ENCODE measurements around the gene ZFAND2A.
A peak's percentile ranks its signal among the peaks of the same experiment; 100 is the strongest.

The ZFAND2A gene

DNA sequence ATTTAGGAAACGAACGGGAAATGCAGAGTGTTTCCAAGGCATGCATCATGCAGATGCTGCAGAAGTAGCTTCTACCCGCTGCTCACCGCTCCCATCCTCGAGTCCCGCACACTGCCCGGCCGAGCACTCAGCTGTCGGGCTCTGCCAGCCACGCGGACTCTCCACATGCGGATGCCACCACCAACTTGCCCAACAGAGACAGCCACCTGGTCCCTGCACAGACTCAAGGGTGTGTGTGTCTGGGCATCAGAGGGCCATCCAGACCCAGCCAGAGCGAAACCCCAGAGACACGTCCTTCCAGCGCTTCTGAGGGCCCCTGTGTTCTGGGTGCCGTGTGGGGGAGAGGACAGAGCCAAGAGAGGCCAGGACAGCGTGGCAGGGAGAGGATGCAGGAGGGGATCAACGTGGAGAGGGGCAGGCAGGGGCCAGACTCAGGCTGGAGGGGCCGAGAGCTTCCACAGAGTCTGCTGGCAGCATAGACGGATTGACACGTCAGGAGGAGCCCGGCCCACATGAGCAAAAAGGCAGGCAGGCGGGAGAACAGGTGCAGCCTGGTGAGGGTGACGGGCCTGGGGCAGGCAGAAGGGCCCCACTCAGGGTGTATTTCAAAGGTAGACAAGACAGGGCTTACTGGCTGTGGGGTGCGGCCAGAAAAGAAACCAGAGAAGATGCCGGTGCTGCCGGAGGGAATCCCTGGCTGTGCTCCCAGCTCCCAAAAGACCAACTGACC is 53.8 kb downstream of the ZFAND2A start:
- no peak for ATAC-seq
- DNase-seq = no peak

DNA sequence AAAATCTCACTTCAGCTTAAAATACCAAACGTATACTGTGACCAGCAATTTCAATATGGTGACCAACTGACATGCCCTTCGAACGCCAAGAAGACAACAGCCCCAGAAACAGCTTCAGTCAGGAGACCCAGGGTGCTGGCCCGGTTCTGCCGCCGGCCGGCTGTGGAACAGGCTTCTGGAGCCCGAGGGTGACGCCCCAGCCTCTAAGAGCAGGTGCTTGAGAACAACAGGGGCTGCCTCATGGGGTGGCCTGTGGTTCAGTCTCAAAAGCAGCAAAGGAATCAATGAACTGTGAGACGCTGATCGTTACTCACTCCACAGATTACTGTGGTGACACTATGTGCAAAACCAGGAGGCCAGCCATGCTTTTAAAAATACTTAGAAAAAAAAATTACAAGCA is 54.8 kb downstream of the ZFAND2A start:
- no peak for ATAC-seq
- DNase-seq = no peak

DNA sequence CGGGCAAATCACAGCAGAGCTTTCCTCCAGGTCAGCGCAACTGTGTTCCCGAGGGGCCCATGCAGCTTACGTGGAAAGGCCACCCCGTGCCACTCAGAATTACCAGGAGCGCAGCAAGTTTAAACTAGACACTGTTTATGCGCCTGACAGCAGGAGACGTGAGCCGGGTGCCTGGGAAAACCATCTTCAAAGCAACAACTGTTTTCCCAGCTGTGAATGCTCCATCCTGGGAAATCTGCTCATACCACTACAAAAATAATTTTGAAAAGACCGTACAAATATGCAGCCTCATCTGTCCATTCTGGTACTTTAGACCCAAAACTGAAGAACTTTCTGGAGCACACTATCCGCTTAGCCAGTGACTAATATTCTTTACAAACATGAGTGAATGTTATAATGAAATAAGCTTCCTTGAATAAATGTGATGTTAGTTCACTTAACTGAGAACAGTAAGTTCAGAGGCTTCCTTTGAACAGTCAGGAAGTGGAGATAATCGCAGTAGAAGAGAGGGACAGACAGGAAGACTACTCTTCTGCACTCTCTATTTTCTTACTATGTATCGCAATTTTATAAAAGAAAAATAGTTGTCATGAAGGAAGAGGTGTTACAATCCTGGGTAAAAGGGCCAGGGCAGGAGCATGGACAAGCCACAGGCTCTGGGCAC is 55.3 kb downstream of the ZFAND2A start:
- ATAC-seq (no peak), DNase-seq (no peak)

DNA sequence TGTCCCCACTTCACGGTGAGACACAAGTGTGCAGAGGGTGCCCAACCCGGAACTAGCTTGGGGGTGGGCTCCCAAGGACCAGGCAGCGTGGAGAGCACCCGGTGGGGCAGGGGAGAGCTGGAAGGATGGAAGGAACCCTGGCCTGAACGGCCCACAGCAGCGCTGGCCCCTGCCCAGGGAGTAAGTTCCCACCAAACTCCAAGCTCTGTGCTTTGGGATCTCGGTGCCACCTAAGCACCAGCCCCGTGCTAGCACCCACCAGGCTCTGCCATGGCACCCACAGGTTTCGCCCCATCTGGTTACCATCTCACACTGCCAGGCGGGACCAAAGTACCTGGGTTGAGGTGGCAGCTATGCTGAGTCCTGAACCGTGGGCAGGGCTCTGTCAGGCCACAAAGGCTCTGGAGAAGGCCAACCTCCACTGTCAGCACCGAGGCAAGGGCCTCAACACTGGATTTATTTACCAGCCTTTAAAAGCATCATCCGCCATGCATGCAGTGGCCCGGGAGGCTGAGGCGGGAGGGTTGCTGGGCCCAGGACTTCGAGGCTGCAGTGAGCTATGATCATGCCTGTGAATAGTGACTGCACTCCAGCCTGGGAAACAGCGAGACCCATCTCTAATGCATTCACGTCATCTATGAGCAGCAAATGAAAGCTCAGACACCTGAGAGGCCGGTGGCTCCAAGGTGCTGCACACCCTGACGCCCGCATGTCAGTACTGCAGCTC is 56.0 kb downstream of the ZFAND2A start:
- DNase-seq (no peak), ATAC-seq (no peak)

DNA sequence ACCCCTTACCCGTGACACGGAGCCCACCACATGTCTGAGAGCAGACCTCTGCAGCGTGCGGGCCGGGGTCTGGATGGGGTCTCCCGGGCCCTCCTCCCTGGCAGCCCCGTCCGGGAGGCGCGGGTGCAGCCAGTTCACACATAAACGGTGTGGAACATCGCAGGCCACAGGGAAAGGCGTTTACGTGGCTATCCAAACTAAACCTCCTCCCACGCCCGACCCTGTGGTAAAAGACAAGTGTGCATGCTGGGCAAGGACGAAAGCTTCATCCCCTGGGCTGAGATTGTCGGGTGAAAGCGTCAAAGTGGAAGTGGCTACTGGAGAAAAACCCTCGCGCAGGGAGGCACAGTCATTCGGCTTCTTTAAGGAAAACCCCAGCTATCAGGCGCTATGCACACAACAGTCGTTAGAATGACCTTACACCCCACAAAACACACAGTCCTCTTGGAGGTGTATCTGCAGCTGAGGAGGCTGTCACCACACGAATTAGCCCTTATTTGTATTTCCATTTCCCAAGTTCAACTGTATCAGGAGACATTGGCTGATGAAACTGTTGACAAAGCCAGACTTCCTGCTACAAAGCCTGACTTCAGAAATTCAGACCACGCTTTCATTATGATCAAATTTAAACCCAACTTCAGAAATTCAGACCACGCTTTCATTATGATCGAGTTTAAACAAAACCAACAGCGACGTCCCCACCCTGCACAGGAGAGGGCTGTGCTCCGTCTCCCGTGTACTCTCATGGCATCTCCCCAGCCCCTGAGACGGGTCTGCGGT is 56.8 kb downstream of the ZFAND2A start:
- DNase-seq = peak; percentile 37
- peak; percentile 77 for ATAC-seq
